Caco-2 (cell line): Measurements from ENCODE around the gene IRF7. TPM values are rescaled to one million over a fixed set of nuclear protein-coding genes. Genes with fewer than 3 reads are reported as not detected.

Experiments
- BruUV-seq: library from RNA; stranded (reverse); fragments of 400-500 nt; replicated peaks from 2 replicates; lab custom pipeline; 2021; lab: Mats Ljungman, UMichigan
- CTCF ChIA-PET: fragments of 300-600 bp; sonication (Branson Sonifier 250); formaldehyde crosslinking; loops from one replicate; lab custom pipeline; 2022; ENCODE audit warnings: antibody characterized with exemption; lab: Charles Lee
- POLR2A ChIA-PET: fragments of 300-600 bp; sonication (Branson Sonifier 250); formaldehyde crosslinking; loops from one replicate; lab custom pipeline; 2022; ENCODE audit warnings: antibody characterized with exemption; lab: Charles Lee
- DNase-seq, 2 experiments: peaks; one replicate each; pipeline versions ENCODE4 v3.0.0 to v3.0.0-alpha.2; 2020 to 2022
- H3K27me3 ChIP-seq: replicated peaks from 2 replicates; pipeline ENCODE4 v1.6.0; 2011; ENCODE audit warnings: low read length; ENCODE audit not compliant: control insufficient read depth, insufficient read depth
- H3K36me3 ChIP-seq: 2 replicates; pipeline ENCODE4 v1.5.1; 2011; ENCODE audit warnings: low read length; ENCODE audit not compliant: control insufficient read depth, insufficient read depth
- H3K4me1 ChIP-seq: fragments of 250-450 bp; sonication (Bioruptor Pico); 2 replicates; pipeline ENCODE4 v1.5.1; 2020; ENCODE audit warnings: mild to moderate bottlenecking
- H3K4me3 ChIP-seq: 2 replicates; pipeline ENCODE4 v1.5.1; 2011; ENCODE audit warnings: low read depth, mild to moderate bottlenecking, control low read depth, low read length
- H3K9me3 ChIP-seq: fragments of 250-450 bp; sonication (Bioruptor Pico); 2 replicates; pipeline ENCODE4 v1.5.1; 2020; ENCODE audit warnings: mild to moderate bottlenecking, moderate library complexity
- H3K27ac Mint-ChIP-seq: one replicate; pipeline ENCODE4 v1.8.0; 2022; ENCODE audit warnings: mixed read lengths; ENCODE audit not compliant: unreplicated experiment
- H3K27me3 Mint-ChIP-seq: one replicate; pipeline ENCODE4 v1.8.0; 2022; ENCODE audit warnings: mixed read lengths; ENCODE audit not compliant: insufficient read depth, unreplicated experiment
- H3K36me3 Mint-ChIP-seq: one replicate; pipeline ENCODE4 v1.8.0; 2022; ENCODE audit warnings: mild to moderate bottlenecking, mixed read lengths; ENCODE audit not compliant: insufficient read depth, unreplicated experiment
- H3K4me1 Mint-ChIP-seq: one replicate; pipeline ENCODE4 v1.8.0; 2022; ENCODE audit warnings: low read depth, mixed read lengths; ENCODE audit not compliant: unreplicated experiment
- H3K4me3 Mint-ChIP-seq: one replicate; pipeline ENCODE4 v1.8.0; 2022; ENCODE audit warnings: mild to moderate bottlenecking, moderate library complexity, mixed read lengths; ENCODE audit not compliant: unreplicated experiment
- H3K9me3 Mint-ChIP-seq: one replicate; pipeline ENCODE4 v1.8.0; 2022; ENCODE audit warnings: mixed read lengths; ENCODE audit not compliant: unreplicated experiment
- CTCF ChIP-seq, 2 experiments: fragments of 200-600 bp in 1 of 2; IDR thresholded peaks; 1 replicate in 1 of 2; 2 replicates in 1 of 2; pipeline versions ENCODE4 v1.5.1 to v1.8.0; 2011 to 2022; ENCODE audit warnings: antibody characterized with exemption in 1 of 2, control low read depth in 1 of 2, inconsistent platforms in 1 of 2, low read depth in 1 of 2, low read length in 1 of 2, mild to moderate bottlenecking in 1 of 2, moderate library complexity in 1 of 2; ENCODE audit not compliant: insufficient read depth in 1 of 2, severe bottlenecking in 1 of 2, unreplicated experiment in 1 of 2
- intact Hi-C: fragments of 100-400 bp; cut with micrococcal nuclease; formaldehyde crosslinking; loops from one replicate; pipeline ENCODE4 v1.10.0; 2022; ENCODE audit not compliant: unreplicated experiment
- total RNA-seq: library from RNA; stranded (reverse); gene quantifications from 2 replicates; pipeline ENCODE4 v1.2.3, GENCODE V29; 2022

The IRF7 gene
- total RNA-seq, 1 experiment from 2014 or later = 27.2 TPM

GRCh38 chr11:589798-590197 lies 26.0 kb downstream of the IRF7 start:
- peaks cover 29% of the 10 kb centered on the region for H3K4me1 Mint-ChIP-seq
- peaks cover 90% of the 10 kb centered on the region for H3K36me3 Mint-ChIP-seq
- H3K27ac Mint-ChIP-seq = peak overlapping the region; percentile 82
- H3K4me3 ChIP-seq = no peak overlapping the region
- no peak overlapping the region for H3K4me3 Mint-ChIP-seq
- no peaks in the 10 kb centered on the region for H3K9me3 ChIP-seq
- CTCF ChIA-PET = no interaction called here
- DNase-seq = no peak
- intact Hi-C loops = loop anchor here (2.0 kb wide), 1 partner anchor 29 kb away; the partner anchor contains the start of genes LMNTD2 and RASSF7
- no peaks in the 10 kb centered on the region for H3K27me3 ChIP-seq
- no peaks in the 10 kb centered on the region for H3K27me3 Mint-ChIP-seq
- BruUV-seq = no TSS peak
- H3K36me3 ChIP-seq = peaks cover 6% of the 10 kb centered on the region
- peaks cover 25% of the 10 kb centered on the region for H3K4me1 ChIP-seq
- H3K9me3 Mint-ChIP-seq = no peaks in the 10 kb centered on the region
- POLR2A ChIA-PET = no interaction called here
- no peak for TF ChIP-seq CTCF (IDR thresholded peaks at IDR 0.05; ENCODE audit: insufficient read depth in 1 of 2, low read depth in 1 of 2, low read length in 1 of 2, severe bottlenecking in 1 of 2, unreplicated experiment in 1 of 2)

- peak overlapping the region; percentile 82 for H3K27ac Mint-ChIP-seq
- Histone ChIP-seq H3K4me1 (peaks cover 25% of the 10 kb centered on the region), H3K36me3 (peaks cover 3% of the 10 kb centered on the region), H3K4me3 (no peak overlapping the region), H3K27me3 (no peaks in the 10 kb centered on the region), H3K9me3 (no peaks in the 10 kb centered on the region)
- H3K4me1 Mint-ChIP-seq = peaks cover 29% of the 10 kb centered on the region
- TSS peak; percentile 5 for BruUV-seq
- ChIA-PET POLR2A (interaction anchor here (0.6 to 1.2 kb wide), 5 partner anchors 12 to 231 kb away, joined by 3 to 17 read pairs (median 9); partner anchors contain the start of genes PHRF1 and TMEM80), CTCF (interaction anchor here (0.6 to 1.1 kb wide), 4 partner anchors 12 to 429 kb away, joined by 3 to 5 read pairs (median 4); partner anchors contain the start of gene PHRF1)
- peak overlapping the region; percentile 5 for H3K4me3 Mint-ChIP-seq
- H3K9me3 Mint-ChIP-seq = no peaks in the 10 kb centered on the region
- peak; percentile 91 to 93 for DNase-seq
- no peak for TF ChIP-seq CTCF (IDR thresholded peaks at IDR 0.05; ENCODE audit: insufficient read depth in 1 of 2, low read depth in 1 of 2, low read length in 1 of 2, severe bottlenecking in 1 of 2, unreplicated experiment in 1 of 2)
- H3K36me3 Mint-ChIP-seq = peaks cover 88% of the 10 kb centered on the region
- intact Hi-C loops = loop anchor here (2.0 kb wide), 1 partner anchor 27 kb away; the partner anchor contains the start of genes LMNTD2 and RASSF7
- H3K27me3 Mint-ChIP-seq = no peaks in the 10 kb centered on the region
Measured at GRCh38 chr11:587978-588380, 27.8 kb downstream of the IRF7 start.

- TF ChIP-seq CTCF (IDR thresholded peaks at IDR 0.05; ENCODE audit: insufficient read depth in 1 of 2, low read depth in 1 of 2, low read length in 1 of 2, severe bottlenecking in 1 of 2, unreplicated experiment in 1 of 2) = no peak
- ChIA-PET CTCF (interaction anchor here (0.6 to 1.1 kb wide), 4 partner anchors 12 to 429 kb away, joined by 3 to 5 read pairs (median 4); partner anchors contain the start of gene PHRF1), POLR2A (interaction anchor here (0.6 to 1.2 kb wide), 4 partner anchors 11 to 108 kb away, joined by 3 to 17 read pairs (median 12); partner anchors contain the start of genes PHRF1 and TMEM80)
- no peak for DNase-seq
- no peaks in the 10 kb centered on the region for H3K27me3 Mint-ChIP-seq
- H3K9me3 ChIP-seq = no peaks in the 10 kb centered on the region
- no TSS peak for BruUV-seq
- peaks cover 29% of the 10 kb centered on the region for H3K4me1 Mint-ChIP-seq
- no peaks in the 10 kb centered on the region for H3K27me3 ChIP-seq
- peak overlapping the region; percentile 82 for H3K27ac Mint-ChIP-seq
- intact Hi-C loops = no loop called here
- H3K4me3 Mint-ChIP-seq = peak overlapping the region; percentile 5
- no peak overlapping the region for H3K4me3 ChIP-seq
- H3K4me1 ChIP-seq = peaks cover 25% of the 10 kb centered on the region
- H3K36me3 ChIP-seq = peaks cover 3% of the 10 kb centered on the region
- no peaks in the 10 kb centered on the region for H3K9me3 Mint-ChIP-seq
- H3K36me3 Mint-ChIP-seq = peaks cover 88% of the 10 kb centered on the region
Measured at GRCh38 chr11:587546-587945, 28.2 kb downstream of the IRF7 start.
